Left lung (tissue), 10 donors: Measurements from ENCODE around the gene HOATZ. TPM values are rescaled to one million over a fixed set of nuclear protein-coding genes. Genes with fewer than 3 reads are reported as not detected.

Experiments
- ATAC-seq: fragments of 200-7000 bp; cut with Tn5 transposase; one replicate; pipeline ENCODE4 v1.9.1; 2020; ENCODE audit warnings: moderate library complexity
- DNase-seq, 4 donors: peaks; one replicate each; pipeline ENCODE4 v3.0.0-alpha.2; 2013 to 2020
- H3K27ac ChIP-seq, 2 donors: fragments of 200-600 bp; sonication (generic) in 1 of 2; one replicate each; pipeline versions ENCODE4 v1.5.0 to v1.8.0; 2020 to 2021
- H3K27me3 ChIP-seq, 2 donors: fragments of 200-600 bp; sonication (generic) in 1 of 2; one replicate each; pipeline versions ENCODE4 v1.5.0 to v1.8.0; 2020 to 2021
- H3K36me3 ChIP-seq, 2 donors: fragments of 200-600 bp; sonication (generic) in 1 of 2; one replicate each; pipeline versions ENCODE4 v1.5.0 to v1.8.0; 2020 to 2021
- H3K4me1 ChIP-seq, 2 donors: fragments of 200-600 bp; one replicate each; pipeline ENCODE4 v1.8.0; 2021
- H3K4me3 ChIP-seq, 2 donors: fragments of 200-600 bp; sonication (generic) in 1 of 2; one replicate each; pipeline versions ENCODE4 v1.5.0 to v1.8.0; 2020 to 2021; ENCODE audit warnings: mild to moderate bottlenecking in 1 of 2
- H3K9me3 ChIP-seq, 2 donors: fragments of 200-600 bp; sonication (generic) in 1 of 2; one replicate each; pipeline versions ENCODE4 v1.5.0 to v1.8.0; 2020 to 2021
- CTCF ChIP-seq, 2 donors: fragments of 200-600 bp; sonication (generic) in 1 of 2; IDR thresholded peaks; one replicate each; pipeline versions ENCODE4 v1.5.0 to v1.8.0; 2021; ENCODE audit warnings: antibody characterized with exemption in 2 of 2
- intact Hi-C, 2 donors: fragments of 100-400 bp; cut with DNase I; formaldehyde crosslinking; loops; one replicate each; pipeline versions ENCODE4 v1.11.2 to v1.14.2; 2022
- polyA plus RNA-seq, 6 donors: library from polyadenylated mRNA; unstranded; fragments of 120-200 nt; gene quantifications; one replicate each; pipeline ENCODE4 v1.2.1, GENCODE V29; 2013; ENCODE audit not compliant: insufficient read length in 6 of 6
- total RNA-seq, 2 donors: library from RNA; stranded (reverse); fragmentation: NEBNext Ultra II Directional; extraction: Animal tissue kit (Norgen Biotek cat#: 25700); gene quantifications; one replicate each; pipeline ENCODE4 v1.2.1, GENCODE V29; 2021
- donor health status: DM: no; HTN: yes; CAD: no.
- donor health status: DM: no; HTN: no; CAD: no.

Gene HOATZ
- total and polyA plus RNA-seq, 8 donors, result 2.0 to 13.7 (median 8.5) TPM; not detected in 1

GRCh38 chr11:111561791-111562325 lies 47.3 kb downstream of the HOATZ start:
- H3K27ac ChIP-seq, result no peak overlapping the region
- H3K36me3 ChIP-seq, result no peaks in the 10 kb centered on the region
- no peak for TF ChIP-seq CTCF (IDR thresholded peaks at IDR 0.05)
- H3K4me1 ChIP-seq, result peaks cover 4 to 5% of the 10 kb centered on the region in 2 donors
- peak; percentile 6 for ATAC-seq
- H3K27me3 ChIP-seq, result no peaks in the 10 kb centered on the region
- DNase-seq, result no peak
- intact Hi-C loops, result no loop called here
- H3K9me3 ChIP-seq, result no peaks in the 10 kb centered on the region
- H3K4me3 ChIP-seq, result no peak overlapping the region

- ATAC-seq (no peak), DNase-seq (no peak)
- intact Hi-C loops, result no loop called here
- no peak overlapping the region for H3K27ac ChIP-seq
- H3K4me1 ChIP-seq, result peaks cover 0 to 5% of the 10 kb centered on the region in 2 donors
- H3K9me3 ChIP-seq, result no peaks in the 10 kb centered on the region
- TF ChIP-seq CTCF (IDR thresholded peaks at IDR 0.05), result no peak
- H3K27me3 ChIP-seq, result no peaks in the 10 kb centered on the region
- H3K36me3 ChIP-seq, result no peaks in the 10 kb centered on the region
- H3K4me3 ChIP-seq, result no peak overlapping the region
These were observed 48.3 kb downstream of the HOATZ start for GRCh38 chr11:111562692-111563389.

- ATAC-seq, result peak; percentile 75
- intact Hi-C loops, result no loop called here
- DNase-seq, result peak in 2 of 4 donors; percentile 64 to 80
These were observed 50.6 kb downstream of the HOATZ start for GRCh38 chr11:111565114-111565720.

GRCh38 chr11:111566324-111566723 lies 51.7 kb downstream of the HOATZ start:
- Histone ChIP-seq H3K4me3 (no peak overlapping the region), H3K4me1 (peaks cover 0 to 5% of the 10 kb centered on the region in 2 donors), H3K27ac (no peak overlapping the region), H3K27me3 (no peaks in the 10 kb centered on the region), H3K36me3 (no peaks in the 10 kb centered on the region), H3K9me3 (no peaks in the 10 kb centered on the region)
- intact Hi-C loops, result no loop called here
- no peak for DNase-seq
- no peak for TF ChIP-seq CTCF (IDR thresholded peaks at IDR 0.05)
- ATAC-seq, result no peak

More at GRCh38 chr11:111565114-111565720, 50.6 kb downstream of the HOATZ start:
- H3K36me3 ChIP-seq, result no peaks in the 10 kb centered on the region
- peak; percentile 90 to 94 for TF ChIP-seq CTCF (IDR thresholded peaks at IDR 0.05)
- no peak overlapping the region for H3K27ac ChIP-seq
- peaks cover 0 to 5% of the 10 kb centered on the region in 2 donors for H3K4me1 ChIP-seq
- H3K4me3 ChIP-seq, result no peak overlapping the region
- H3K9me3 ChIP-seq, result no peaks in the 10 kb centered on the region
- H3K27me3 ChIP-seq, result no peaks in the 10 kb centered on the region

GRCh38 chr11:111569476-111569875 lies 54.9 kb downstream of the HOATZ start:
- no peak for DNase-seq
- H3K9me3 ChIP-seq, result no peaks in the 10 kb centered on the region
- TF ChIP-seq CTCF (IDR thresholded peaks at IDR 0.05), result no peak
- no peaks in the 10 kb centered on the region for H3K4me1 ChIP-seq
- no peak for ATAC-seq
- intact Hi-C loops, result no loop called here
- no peaks in the 10 kb centered on the region for H3K36me3 ChIP-seq
- H3K27ac ChIP-seq, result no peak overlapping the region
- H3K27me3 ChIP-seq, result no peaks in the 10 kb centered on the region
- no peak overlapping the region for H3K4me3 ChIP-seq
